Measurements from ENCODE around the gene PHPT1.

- TF ChIP-seq CTCF (IDR thresholded peaks at IDR 0.05; ENCODE audit: low read depth, low read length, missing input control): no peak
- no peak for TF ChIP-seq REST (IDR thresholded peaks at IDR 0.05)
- TF ChIP-seq EGR1 (IDR thresholded peaks at IDR 0.05; ENCODE audit: low read depth in 2 of 2): no peak
- no peak for TF ChIP-seq TAF1 (conservative IDR thresholded peaks at IDR 0.05)
- TF ChIP-seq YY1 (IDR thresholded peaks at IDR 0.05): no peak
- no peak for TF ChIP-seq FOXA2 (IDR thresholded peaks at IDR 0.05)
- TF ChIP-seq MAX (IDR thresholded peaks at IDR 0.05): no peak
- no peak for TF ChIP-seq RAD21 (IDR thresholded peaks at IDR 0.05)
- TF ChIP-seq GABPA (IDR thresholded peaks at IDR 0.05 in 1 of 2, conservative IDR thresholded peaks at IDR 0.05 in 1 of 2): no peak
- no peak for TF ChIP-seq FOXA1 (IDR thresholded peaks at IDR 0.05)
- no peak for TF ChIP-seq JUND (IDR thresholded peaks at IDR 0.05)
- no peak for TF ChIP-seq HNF4G (IDR thresholded peaks at IDR 0.05)
- no peak for TF ChIP-seq ZBTB33 (IDR thresholded peaks at IDR 0.05)
- TF ChIP-seq NR2F2 (IDR thresholded peaks at IDR 0.05): no peak
Measured at GRCh38 chr9:136867917-136868316, 18.7 kb downstream of the PHPT1 start.
